NCI-H524 treated with DMSO at 0.1 percent for 48 hours (cell line): ENCODE results near the gene DACT2.
"Not testable (repeated sequence)": the region's sequence is repeated elsewhere in the genome, so short reads cannot be mapped to it uniquely, and the experiment has no call there.

ENCODE experiments used
- DNase-seq: peaks from one replicate; lab custom pipeline; 2025; lab: John Stamatoyannopoulos, UW

DACT2 gene

DNA sequence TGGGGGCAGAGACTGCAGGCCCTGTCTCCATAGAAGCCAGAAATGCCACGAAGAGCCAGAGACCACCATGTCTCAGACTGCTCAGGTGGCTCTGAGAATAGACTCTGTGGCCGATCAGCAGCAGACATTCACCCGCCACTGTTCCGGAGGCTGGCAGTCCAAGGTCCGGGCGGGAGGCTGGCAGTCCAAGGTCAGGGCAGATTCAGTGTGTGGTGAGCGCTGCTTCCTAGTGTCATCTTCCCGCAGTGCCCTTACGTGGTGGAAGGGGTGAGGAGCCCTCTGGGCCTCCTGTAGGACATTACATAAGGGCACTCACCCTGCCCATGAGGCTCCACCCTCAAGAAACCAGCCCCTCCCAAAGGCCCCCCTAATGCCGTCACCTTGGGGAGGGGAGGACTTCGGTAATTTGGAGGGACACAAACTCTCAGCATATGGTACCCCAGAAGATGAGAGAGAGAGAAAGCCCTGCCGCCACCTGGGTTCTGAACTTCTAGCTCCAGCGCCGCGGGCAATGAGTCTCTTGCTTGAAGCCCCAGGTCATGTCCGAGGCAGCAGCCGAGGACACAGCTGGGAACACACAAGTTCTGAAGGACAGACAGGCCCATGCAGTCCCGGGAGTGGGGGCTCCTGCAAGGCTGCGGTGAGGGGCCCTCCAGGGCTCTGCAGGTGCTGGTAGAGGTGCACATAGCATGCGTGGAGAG, 36.4 kb downstream of the DACT2 start:
- DNase-seq, result no peak

GRCh38 chr6:168281826-168282225, 37.8 kb downstream of the DACT2 start:
- DNase-seq, result no peak

DNA sequence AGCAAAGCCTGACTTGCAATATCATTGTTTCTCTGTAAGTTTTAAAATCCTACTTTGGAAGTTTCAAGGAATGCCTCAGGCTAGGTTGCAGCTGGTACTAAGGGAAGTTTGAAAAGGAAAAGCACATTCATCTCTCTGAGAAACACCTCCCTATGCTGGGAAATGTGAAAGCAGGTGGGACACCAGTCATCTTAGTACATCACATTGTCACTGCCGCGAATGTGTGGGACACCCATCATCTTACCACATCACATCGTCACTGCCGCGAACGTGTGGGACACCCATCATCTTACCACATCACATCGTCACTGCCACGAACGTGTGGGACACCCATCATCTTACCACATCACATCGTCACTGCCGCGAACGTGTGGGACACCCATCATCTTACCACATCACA, 38.3 kb downstream of the DACT2 start:
- not testable (repeated sequence) for DNase-seq

- DNase-seq, result no peak
Observed at GRCh38 chr6:168280899-168281245, 38.7 kb downstream of the DACT2 start.

GRCh38 chr6:168280020-168280898, 39.3 kb downstream of the DACT2 start:
- DNase-seq, result no peak

GRCh38 chr6:168279403-168279935, 40.1 kb downstream of the DACT2 start:
- DNase-seq, result no peak

GRCh38 chr6:168278904-168279303, 40.7 kb downstream of the DACT2 start:
- no peak for DNase-seq

- DNase-seq, result no peak
Observed at GRCh38 chr6:168277274-168277669, 42.3 kb downstream of the DACT2 start.

DNA sequence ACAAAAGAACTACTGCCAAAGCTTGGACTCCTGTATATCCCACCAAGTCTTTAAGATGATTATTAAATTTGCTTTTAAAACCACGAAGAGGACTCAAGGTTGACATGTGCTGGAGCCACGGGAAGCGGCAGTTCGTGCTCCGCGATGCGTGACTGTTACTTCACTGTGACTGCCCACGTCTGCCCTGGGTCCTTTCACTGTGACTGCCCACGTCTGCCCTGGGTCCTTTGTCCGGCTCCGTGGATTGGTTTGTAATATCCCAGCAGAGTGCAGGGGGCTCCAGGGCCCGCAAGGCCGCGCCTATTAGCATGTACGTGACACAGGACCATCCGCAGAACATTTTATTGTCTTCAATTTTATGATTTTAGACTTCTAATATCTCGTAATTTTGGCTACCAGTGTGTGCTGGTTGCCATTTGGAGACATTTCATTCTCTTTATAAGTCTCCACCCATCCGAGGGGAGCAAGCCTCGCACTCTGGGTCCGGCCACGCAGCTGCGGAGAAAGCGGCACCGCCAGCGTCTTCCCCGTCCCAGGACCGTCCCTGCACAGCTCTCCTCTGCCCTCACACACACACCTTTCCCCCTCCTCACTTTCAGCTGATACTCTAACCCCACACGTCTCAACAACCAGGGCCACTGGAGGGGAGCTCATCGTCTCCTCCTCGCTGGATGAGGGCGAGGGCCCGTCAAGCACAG, 42.9 kb downstream of the DACT2 start:
- DNase-seq, result no peak

DNA sequence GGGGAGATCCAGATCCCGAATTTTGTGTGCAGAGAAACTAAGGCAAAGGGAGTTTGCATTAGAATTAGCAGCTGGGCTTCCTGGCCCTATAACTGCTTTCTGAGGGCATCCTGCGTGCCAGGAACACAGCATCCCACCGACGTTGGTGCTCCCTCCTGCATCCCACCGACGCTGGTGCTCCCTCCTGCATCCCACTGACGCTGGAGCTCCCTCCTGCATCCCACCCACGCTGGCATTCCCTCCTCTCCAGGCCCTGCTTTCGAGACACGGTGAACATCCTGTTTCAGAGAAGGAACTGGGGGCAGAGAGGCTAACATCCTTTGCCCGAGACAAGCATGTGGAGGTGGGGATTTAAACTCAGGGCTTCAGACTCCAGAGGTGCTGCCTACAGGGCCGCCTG, 44.4 kb downstream of the DACT2 start:
- DNase-seq, result no peak

DNA sequence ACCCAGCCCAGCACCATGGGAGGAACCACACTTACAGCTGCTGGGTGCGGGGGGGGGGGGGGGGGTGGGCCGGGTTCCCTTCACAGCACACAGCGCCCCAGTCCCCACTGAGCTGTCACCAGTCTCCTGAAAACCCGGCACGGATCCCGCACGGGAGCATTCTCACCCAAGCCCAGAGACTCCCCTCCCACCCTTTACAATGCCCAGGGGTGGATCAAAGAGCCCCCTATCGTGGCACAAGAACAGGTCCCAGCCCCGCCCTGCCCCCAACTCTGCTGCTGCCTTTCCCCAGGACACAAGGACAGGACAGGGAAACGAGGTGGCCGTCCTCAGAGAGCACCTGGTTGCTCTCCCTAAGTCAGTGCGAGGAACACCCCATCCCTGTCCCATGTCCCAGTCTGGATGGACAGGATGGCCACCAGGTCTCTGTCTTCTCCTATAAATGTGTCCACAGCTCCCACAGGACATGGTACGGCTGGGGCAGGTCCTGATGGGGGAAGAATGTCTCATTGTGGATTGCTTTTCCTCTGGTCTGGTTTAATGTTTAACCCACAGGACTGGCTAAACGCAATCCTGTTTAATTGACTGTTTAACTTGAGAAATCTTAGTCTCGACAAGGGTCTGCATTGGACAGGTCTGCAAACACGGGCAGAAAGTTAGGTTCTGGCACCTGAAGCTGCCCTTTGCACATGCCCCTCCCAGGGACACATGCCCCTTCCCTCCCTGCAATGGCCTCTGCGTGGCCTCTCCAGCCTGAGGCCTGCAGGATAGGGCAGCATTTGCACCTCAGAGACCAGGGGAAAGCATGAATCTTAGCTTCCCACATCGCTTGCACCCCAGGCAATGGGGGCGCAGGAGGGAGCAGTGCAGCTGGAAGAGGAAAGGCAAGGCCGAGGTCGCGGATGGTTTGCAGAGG, 45.3 kb downstream of the DACT2 start:
- no peak for DNase-seq

GRCh38 chr6:168273441-168274036, 46.0 kb downstream of the DACT2 start:
- DNase-seq, result no peak

- no peak for DNase-seq
Observed at GRCh38 chr6:168272415-168273325, 46.9 kb downstream of the DACT2 start.

DNA sequence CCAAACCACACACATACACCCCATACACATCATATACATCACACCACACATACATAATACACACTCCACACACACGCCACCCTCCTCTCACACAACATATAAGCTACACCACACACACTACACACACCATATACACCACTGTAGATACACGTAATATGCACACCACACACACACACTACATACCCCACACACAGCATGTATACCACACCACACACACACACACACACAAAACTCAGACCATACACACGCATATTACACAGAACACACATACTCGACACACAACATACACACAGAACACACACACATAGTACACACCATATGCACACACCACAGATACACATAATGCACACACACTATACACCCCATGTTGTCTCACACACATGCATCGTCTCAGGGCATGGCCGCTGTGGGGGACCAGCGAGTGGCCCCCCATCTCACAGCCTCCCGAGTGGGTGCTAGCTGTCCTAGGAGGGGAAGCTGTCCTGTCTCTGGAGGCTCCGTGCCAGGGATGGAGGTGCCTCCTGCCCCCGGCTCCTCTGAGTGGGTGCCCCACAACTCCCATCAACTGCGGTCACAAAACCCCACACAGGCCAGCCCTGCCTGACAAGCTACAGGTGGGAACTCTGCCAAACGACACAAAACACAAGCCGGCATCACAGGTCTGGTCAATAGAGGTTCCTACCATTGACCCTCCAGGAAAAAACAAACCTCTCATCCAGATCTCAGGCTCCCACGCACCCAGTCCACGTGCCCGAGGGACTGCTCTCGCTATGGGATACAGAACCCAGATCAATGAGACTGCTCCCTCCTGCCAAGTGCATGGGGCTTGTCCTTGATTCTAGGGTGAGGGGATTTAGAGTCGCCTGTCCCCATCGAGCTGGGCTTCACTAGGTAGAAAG, 49.1 kb downstream of the DACT2 start:
- no peak for DNase-seq

DNA sequence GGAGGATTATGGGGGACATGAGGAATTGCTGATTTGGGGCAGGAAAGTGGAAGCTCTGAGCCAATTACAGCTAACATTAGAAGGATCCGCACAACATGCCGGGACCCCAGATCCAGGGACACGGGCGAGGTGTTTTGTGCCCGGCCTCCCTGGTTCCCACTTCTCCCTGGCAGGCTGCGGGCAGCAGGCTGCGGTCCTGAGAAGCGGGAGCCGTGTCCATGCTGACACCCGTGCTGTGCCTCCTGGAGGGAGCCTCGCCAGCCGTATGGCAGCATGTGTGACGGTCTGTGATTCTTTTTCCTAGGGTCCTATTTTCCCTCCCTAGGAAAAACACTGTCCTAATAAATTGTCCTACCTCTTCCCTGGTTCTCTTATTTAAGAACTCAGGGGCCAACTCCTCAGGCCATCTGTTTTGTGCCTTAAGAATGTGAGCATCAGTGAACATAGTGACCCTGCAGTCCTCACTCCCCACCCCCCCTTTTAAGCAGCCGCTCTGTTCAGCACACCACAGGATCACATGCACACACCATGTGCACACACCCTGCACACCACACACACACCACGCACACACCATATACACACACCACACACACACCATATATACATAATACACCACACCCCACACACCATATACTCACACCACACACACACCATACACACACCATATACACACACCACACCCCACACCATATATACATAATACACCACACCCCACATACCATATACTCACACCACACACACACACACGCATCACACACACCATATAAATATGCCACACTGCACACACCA, 49.9 kb downstream of the DACT2 start:
- no peak for DNase-seq

DNA sequence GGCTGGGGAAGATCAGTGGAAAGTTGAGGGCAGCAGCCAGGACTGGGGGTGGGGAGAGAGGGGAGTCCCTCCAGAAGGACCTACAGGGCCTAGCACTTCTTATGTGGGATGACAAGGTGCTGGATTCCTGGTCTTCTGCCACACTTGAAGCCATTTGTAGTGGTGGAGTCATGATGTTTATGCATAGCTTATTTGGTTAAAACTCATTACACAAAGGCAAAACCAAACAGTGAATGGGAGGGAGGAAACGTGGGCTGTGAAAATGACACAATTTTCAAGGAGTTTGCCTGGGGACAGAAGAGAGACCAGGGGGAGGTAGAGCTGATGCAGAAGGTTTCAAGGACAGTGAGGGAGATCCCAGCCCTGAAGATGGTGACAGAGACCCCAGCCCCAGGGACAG, 50.8 kb downstream of the DACT2 start:
- no peak for DNase-seq

DNA sequence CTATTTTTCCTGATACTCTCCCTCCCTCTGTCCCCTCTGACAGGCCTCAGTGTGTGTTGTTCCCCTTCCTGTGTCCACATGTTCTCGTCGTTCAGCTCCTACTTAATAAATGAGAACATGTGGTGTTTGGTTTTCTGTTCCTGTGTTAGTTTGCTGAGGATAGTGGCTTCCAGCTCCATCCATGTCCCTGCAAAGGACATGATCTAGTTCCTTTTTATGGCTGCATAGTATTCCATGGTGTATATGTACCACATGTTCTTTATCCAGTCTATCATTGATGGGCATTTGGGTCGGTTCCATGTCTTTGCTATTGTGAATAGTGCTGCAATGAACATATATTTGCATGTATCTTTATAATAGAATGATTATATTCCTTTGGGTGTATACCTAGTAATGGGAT, 51.8 kb downstream of the DACT2 start:
- not testable (repeated sequence) for DNase-seq
